Gastrocnemius medialis (tissue), 4 donors: ENCODE data around the gene IGF1R.

Experiments used
- POLR2A ChIP-seq, 2 donors: fragments of 450-650 bp; IDR thresholded peaks; one replicate each; pipeline ENCODE4 v1.6.1; 2017; ENCODE audit warnings: antibody characterized with exemption in 2 of 2, mild to moderate bottlenecking in 2 of 2, moderate library complexity in 2 of 2
- TF ChIP-seq, protein P1 (sequence below), 5 experiments: fragments of 450-650 bp in 3 of 5; fragments of 200-600 bp in 2 of 5; sonication (generic) in 2 of 5; IDR thresholded peaks in 4 of 5; conservative IDR thresholded peaks in 1 of 5; 1 replicate in 4 of 5; 2 replicates in 1 of 5; pipeline ENCODE4 v1.5.1; 2016 to 2019; ENCODE audit warnings: antibody characterized with exemption in 5 of 5, mild to moderate bottlenecking in 3 of 5, moderate library complexity in 3 of 5

- no peak for TF ChIP-seq POLR2A (IDR thresholded peaks at IDR 0.05)
- TF ChIP-seq, protein P1, sequence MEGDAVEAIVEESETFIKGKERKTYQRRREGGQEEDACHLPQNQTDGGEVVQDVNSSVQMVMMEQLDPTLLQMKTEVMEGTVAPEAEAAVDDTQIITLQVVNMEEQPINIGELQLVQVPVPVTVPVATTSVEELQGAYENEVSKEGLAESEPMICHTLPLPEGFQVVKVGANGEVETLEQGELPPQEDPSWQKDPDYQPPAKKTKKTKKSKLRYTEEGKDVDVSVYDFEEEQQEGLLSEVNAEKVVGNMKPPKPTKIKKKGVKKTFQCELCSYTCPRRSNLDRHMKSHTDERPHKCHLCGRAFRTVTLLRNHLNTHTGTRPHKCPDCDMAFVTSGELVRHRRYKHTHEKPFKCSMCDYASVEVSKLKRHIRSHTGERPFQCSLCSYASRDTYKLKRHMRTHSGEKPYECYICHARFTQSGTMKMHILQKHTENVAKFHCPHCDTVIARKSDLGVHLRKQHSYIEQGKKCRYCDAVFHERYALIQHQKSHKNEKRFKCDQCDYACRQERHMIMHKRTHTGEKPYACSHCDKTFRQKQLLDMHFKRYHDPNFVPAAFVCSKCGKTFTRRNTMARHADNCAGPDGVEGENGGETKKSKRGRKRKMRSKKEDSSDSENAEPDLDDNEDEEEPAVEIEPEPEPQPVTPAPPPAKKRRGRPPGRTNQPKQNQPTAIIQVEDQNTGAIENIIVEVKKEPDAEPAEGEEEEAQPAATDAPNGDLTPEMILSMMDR (IDR thresholded peaks at IDR 0.05 in 4 of 5, conservative IDR thresholded peaks at IDR 0.05 in 1 of 5) = no peak
Measured at GRCh38 chr15:98604983-98605382, 43.4 kb upstream of the IGF1R start.
